Stimulated activated CD4-positive, alpha-beta T cell treated with anti-CD3 and anti-CD28 coated beads, Interleukin-12 subunit alpha, Interleukin-12 subunit beta, amount 100 ng/mL, for 24 hours (primary cell): ENCODE measurements around the gene NEK1.
"Not testable (repeated sequence)": the region's sequence is repeated elsewhere in the genome, so short reads cannot be mapped to it uniquely, and the experiment has no call there.

Experiments
- DNase-seq, 2 experiments: peaks; one replicate each; pipeline ENCODE4 v3.0.0-alpha.2; 2020; ENCODE audit warnings: low read depth in 2 of 2

NEK1 gene

GRCh38 chr4:169626331-169627282 lies 14.2 kb upstream of the NEK1 start:
- DNase-seq, result no peak

GRCh38 chr4:169625886-169626285 lies 13.5 kb upstream of the NEK1 start:
- no peak for DNase-seq

DNA sequence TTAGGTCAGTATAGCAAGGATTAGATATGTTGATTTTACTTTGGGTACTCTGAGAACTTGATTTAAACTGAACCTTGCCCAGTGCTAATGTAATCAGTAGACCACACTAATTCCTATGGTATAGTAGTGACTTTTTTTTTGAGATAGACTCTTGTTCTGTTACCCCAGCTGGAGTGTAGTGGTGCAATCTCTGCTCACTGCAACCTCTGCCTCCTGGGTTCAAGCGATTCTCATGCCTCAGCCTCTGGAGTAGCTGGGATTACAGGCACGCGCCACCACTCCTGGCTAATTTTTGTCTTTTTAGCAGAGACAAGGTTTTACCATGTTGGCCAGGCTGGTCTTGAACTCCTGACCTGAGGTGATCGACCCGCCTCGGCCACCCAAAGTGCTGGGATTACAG lies 11.6 kb upstream of the NEK1 start:
- DNase-seq, result not testable (repeated sequence)

GRCh38 chr4:169622566-169622965 lies 10.2 kb upstream of the NEK1 start:
- DNase-seq, result no peak

DNA sequence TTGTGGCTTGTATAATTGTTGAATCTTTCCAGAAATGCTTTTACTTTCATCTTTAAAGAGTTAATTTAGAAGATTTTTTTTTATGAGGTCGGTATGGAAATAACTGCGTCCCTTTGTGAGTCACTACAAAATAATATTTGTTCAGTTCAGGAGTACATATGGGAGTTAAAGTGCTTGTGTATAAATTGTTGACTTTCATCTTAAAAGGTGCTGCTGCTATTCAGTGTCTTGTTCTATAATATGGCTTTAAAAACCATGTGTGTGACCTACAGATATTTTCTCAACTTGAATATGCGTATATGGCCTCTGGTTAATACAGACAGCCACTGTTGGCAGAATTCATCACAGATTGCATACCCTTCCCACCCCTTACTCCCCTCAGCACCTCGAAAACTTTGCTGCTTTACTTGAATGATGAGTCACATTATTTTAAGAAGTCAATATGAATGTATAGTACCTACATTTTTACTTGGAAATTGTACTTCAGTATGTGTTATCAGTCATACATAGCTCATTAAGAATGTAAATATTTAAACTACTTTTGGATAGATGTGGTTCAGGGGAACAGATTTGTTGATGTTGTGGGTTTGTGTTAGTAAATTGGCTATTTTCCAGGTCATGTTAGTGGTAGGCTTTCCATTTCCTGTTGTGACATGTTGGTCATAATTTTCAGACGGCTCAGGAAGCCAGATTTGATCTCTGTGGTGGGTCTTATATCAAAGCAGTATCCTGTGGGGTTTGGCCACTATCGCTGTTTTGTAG lies 9.5 kb upstream of the NEK1 start:
- no peak for DNase-seq

DNA sequence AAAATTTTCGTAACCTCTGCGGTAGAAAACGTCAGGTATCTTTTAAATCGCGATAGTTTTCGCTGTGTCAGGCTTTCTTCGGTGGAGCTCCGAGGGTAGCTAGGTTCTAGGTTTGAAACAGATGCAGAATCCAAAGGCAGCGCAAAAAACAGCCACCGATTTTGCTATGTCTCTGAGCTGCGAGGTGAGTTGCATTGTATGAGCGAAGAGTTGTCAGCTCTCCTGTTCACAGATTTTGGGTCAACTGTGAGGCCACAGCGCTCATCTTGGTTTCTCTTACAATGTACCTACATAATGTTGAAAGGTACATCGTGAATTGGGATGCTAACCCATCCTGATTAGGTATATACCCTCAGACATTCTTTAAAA lies 8.5 kb upstream of the NEK1 start:
- DNase-seq, result no peak

GRCh38 chr4:169619958-169620879 lies 7.8 kb upstream of the NEK1 start, which contains the start of gene CLCN3:
CLCN3 (plus strand) TSS chr4:169620578; CDS start chr4:169635929, 15,351 bp downstream.
- peak; percentile 81 to 91 for DNase-seq

DNA sequence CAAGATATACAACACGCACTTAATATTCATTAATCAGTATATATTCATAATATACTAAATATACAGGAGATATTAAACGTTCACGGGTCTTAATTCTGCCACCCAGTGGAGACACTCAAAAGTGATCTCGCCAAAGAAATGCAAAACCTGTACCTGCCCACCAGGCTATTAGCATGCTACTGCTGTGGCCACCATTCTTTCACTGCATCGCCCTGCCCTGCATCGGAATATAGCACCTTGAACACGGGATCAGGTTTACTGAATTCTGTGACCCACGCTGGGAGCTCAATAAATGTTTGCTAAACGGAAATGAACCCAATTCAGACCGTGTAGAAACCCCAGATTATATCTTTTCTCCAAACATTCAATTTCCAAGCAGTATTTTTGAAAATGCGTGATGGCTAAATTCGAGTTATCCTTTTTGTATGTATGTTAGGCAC lies 7.2 kb upstream of the NEK1 start:
- DNase-seq, result no peak

DNA sequence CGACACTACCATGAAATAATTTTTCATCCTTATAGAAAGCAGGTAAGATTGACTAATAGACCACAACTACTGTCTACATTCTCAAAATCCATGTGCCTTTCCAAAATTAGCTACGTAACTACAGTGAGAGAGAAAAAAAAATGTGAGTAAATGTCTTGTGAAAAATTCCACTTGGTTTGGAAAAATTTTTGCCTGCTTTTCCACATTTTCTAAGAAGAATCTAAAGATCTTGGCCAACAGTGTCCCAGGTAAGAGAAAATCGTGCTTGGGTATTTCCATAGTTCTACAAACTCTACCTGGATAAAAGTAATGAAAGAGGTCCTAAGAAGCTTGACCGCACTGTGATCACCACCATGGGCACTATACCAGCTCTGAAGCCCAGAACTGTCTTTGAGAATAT lies 6.6 kb upstream of the NEK1 start:
- DNase-seq, result no peak

GRCh38 chr4:169618286-169618685 lies 5.9 kb upstream of the NEK1 start:
- no peak for DNase-seq

DNA sequence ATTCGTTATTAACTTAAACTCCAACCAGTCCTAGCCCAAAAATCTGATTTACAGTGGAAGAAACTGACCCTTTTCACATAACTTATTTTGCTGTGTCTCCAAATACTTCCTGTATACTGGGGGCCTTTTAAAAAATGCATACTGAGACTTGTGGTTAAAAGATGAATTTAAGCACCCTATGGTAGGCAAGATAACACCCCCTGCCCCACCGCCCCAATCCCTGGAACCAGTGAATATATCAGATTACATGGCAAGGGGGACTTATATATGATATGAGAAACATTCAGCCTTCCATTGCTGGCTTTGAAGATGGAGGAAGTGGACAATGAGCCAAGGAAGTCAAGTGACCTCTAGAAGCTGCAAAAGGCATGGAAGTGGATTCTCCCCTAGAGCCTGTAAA lies 4.9 kb upstream of the NEK1 start:
- no peak for DNase-seq

- DNase-seq, result no peak
These were observed 4.5 kb upstream of the NEK1 start for GRCh38 chr4:169616846-169617245.

GRCh38 chr4:169615467-169616106 lies 3.2 kb upstream of the NEK1 start:
- DNase-seq, result no peak

DNA sequence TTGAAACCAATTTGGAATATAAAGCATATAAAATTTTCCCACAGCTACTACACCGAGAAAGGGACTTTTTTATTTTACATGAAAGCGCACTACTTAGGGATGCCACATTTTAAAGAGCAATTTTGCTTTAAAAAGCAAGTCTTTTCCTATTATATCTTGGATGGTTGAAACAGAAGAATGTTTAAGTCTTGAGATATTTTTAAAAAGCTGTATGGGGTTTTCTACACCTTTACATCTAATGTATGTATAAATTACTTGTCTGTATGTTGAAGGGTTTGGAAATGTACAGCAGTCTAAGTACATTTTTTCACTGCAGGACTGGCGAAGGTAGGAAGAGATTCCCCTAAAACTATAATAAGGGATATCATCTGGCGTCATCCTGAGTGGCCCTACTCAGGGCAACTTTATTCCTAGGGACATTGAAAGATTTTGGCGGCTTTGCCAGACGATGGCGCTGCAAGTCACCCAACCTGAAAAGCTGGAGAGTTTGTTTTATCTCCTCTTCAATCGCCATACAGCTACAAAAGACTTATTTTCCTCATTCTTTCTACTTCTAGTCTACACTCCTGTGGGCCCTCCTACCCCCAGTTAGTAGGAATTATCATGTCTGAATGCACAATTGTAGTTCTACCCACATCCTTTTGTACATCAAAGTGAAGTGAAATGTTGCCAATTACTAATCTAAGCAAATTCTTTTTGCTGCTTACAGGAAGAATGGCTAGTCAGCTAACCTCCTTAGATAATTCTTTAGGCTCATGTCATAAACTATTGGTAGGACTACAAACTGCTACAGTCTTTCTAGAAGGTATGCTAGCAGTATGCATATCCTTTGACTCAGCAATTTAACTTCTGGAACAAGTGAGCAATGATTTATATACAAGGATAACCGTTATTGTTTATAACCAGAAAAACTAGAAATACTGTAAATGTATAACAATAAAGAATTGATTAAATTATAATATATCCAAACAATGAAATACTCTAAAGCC lies 782 bp upstream of the NEK1 start:
- DNase-seq, result peak in 1 of 2 experiments; percentile 63

DNA sequence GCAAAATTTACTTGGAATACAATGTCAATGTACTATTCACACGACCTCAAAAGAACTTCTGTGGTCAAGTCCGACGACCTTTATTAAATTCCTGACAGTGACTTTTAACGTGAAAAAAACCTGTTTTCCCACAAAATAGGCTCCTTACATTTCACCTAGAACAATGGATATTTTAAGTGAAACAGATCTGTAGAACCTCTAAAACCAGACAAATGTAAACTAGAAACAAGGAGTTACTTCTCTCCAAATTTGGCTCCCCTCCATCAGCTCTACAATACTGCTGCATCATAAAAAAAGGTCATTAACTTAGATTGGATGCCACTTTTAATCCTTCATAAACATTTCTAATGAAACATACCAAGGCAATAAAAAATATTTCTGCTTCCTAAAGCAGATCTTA lies 1.2 kb downstream of the NEK1 start:
- DNase-seq, result no peak

DNA sequence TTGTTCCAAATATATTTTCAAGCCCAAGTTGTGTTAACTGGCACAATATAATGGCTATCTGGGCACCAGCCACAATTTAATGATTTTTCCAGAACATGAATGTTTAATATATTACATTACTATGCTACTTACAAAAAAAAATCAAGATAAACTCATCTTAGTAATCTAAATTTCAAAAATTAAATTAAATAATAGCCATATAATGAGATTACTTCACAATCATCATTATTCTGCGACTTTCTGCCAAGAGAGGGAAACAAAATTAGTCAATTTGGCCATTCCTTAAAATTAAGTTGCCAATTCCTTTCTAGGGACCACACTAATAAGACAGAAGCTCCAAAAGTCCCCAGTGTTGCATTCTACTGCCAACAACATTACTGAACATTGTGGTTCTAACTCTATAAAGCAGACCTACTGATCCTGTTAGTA lies 7.5 kb downstream of the NEK1 start:
- no peak for DNase-seq

DNA sequence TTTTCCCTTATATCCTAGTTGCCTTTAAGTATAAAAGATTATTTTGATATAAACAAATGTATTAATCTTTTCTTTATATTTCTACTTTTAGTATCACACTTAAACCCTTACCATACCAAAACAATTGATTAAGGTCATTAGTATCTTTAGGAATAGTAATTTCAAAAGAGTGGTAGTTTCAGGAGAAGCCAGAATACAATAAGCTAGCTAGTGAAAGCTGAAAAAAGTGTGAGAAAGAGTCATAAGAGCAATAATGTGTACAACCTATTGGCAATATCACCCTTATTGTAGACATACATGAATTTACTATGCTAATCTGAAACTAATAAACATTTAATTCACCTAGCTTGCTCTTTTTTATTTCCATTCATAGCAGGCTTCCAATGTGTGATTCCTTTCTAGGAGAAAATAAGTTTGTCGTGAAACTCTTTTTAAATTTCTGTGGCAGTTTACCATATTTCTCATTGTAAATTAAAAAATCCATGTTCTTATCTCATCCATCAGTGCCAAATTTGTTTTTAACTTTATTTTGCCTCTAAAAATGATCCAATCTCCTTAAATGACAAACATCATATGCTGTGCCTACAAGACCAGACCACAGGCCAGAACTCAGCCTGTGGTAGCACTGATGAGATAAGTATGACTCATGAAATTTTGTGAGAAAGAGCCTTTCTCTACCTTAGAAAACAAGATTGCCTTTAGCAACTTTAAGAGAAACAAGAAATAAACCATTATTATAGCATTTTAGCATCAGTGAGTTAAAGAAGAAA lies 8.1 kb downstream of the NEK1 start:
- no peak for DNase-seq

DNA sequence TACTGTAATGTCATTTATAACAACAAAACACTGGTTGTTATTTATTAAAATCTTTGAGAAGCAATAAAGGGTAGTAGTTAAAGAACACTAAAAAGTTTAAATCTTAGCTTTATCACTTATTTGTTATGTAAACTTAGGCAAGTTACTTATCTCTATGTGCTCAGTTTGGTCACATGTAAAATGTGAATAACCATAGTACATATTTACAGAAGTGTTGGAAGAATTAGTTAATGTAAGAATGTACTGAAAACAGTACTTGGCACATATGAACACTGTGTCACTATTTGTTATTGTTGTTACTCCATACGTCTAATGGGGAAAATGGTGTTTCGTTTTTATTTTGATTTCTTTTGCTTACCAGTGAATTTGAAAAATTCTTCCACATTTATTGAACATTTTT lies 9.1 kb downstream of the NEK1 start:
- DNase-seq, result no peak
